ENCODE measurements around the gene EFCAB11. TPM values are rescaled to one million over a fixed set of nuclear protein-coding genes. Genes with fewer than 3 reads are reported as not detected.

The EFCAB11 gene
- 7.6 TPM for total RNA-seq
- polyA plus RNA-seq, result 5.6 TPM
- long read RNA-seq, donor 1, partial matches to known transcripts, result 0 of 1 reads
- long read RNA-seq, donor 1, other reads (novel, unspliced or antisense), result 0 of 1 reads
- long read RNA-seq, donor 2, result 0 reads
- long read RNA-seq, donor 3, transcript EFCAB11-201 (6 exons, 3,095 nt), result major isoform, 5 of 15 reads
- long read RNA-seq, donor 3, partial matches to known transcripts, result 10 of 15 reads
- long read RNA-seq, donor 3, other reads (novel, unspliced or antisense), result 0 of 15 reads
- long read RNA-seq, donor 4, partial matches to known transcripts, result 17 of 21 reads
- long read RNA-seq, donor 4, other reads (novel, unspliced or antisense), result 0 of 21 reads
- long read RNA-seq, donor 5, transcript EFCAB11-201 (6 exons, 3,095 nt), result major isoform, 8 of 8 reads
- long read RNA-seq, donor 5, partial matches to known transcripts, result 0 of 8 reads
- long read RNA-seq, donor 5, other reads (novel, unspliced or antisense), result 0 of 8 reads
- long read RNA-seq, donor 6, partial matches to known transcripts, result 0 of 3 reads
- long read RNA-seq, donor 6, other reads (novel, unspliced or antisense), result 0 of 3 reads
- long read RNA-seq, donor 7, partial matches to known transcripts, result 0 of 3 reads
- long read RNA-seq, donor 7, other reads (novel, unspliced or antisense), result 0 of 3 reads
- long read RNA-seq, donor 8, partial matches to known transcripts, result 0 of 2 reads
- long read RNA-seq, donor 8, other reads (novel, unspliced or antisense), result 0 of 2 reads
- long read RNA-seq, donor 9, partial matches to known transcripts, result 0 of 2 reads
- long read RNA-seq, donor 9, other reads (novel, unspliced or antisense), result 0 of 2 reads
- long read RNA-seq, donor 10, partial matches to known transcripts, result 0 of 1 reads
- long read RNA-seq, donor 10, other reads (novel, unspliced or antisense), result 0 of 1 reads

GRCh38 chr14:89954070-89955021 lies at the start of gene EFCAB11:
EFCAB11 (minus strand) TSS chr14:89954730; CDS start chr14:89954660, 70 bp downstream.
- WGBS, result 3% methylated on average over 44 of the region's 44 CpGs
- no peaks in the 10 kb centered on the region for H3K27me3 ChIP-seq (ENCODE audit: control insufficient read depth in 2 of 2, insufficient read depth in 1 of 2, low read length in 1 of 2)
- peaks cover 16 to 25% of the 10 kb centered on the region in 2 donors for H3K36me3 ChIP-seq (ENCODE audit: control insufficient read depth in 2 of 2, insufficient read depth in 2 of 2, low read length in 1 of 2)
- H3K4me3 ChIP-seq (ENCODE audit: low read length in 2 of 2), result peak within 1 kb of the TSS; percentile 64 to 85
- H3K9me3 ChIP-seq (ENCODE audit: control insufficient read depth in 2 of 2, insufficient read depth in 1 of 2, low read length in 1 of 2), result peaks cover 2 to 11% of the 10 kb centered on the region in 2 donors
- H3K4me1 ChIP-seq (ENCODE audit: control insufficient read depth in 2 of 2, insufficient read depth in 2 of 2, low read length in 2 of 2), result peaks cover 12 to 20% of the 10 kb centered on the region in 2 donors
- H3K27ac ChIP-seq (ENCODE audit: low read depth in 1 of 2, low read length in 1 of 2), result peak within 1 kb of the TSS; percentile 64 to 82
- peak; percentile 91 to 99 (median 96) for DNase-seq (ENCODE audit: low read depth in 6 of 9, low spot score in 9 of 9)

- Histone ChIP-seq H3K9me3 (ENCODE audit: control insufficient read depth in 2 of 2, insufficient read depth in 1 of 2, low read length in 1 of 2) (no peaks in the 10 kb centered on the region), H3K27ac (ENCODE audit: low read depth in 1 of 2, low read length in 1 of 2) (no peak overlapping the region), H3K27me3 (ENCODE audit: control insufficient read depth in 2 of 2, insufficient read depth in 1 of 2, low read length in 1 of 2) (no peaks in the 10 kb centered on the region), H3K4me3 (ENCODE audit: low read length in 2 of 2) (no peak overlapping the region), H3K36me3 (ENCODE audit: control insufficient read depth in 2 of 2, insufficient read depth in 2 of 2, low read length in 1 of 2) (peaks cover 15 to 29% of the 10 kb centered on the region in 2 donors), H3K4me1 (ENCODE audit: control insufficient read depth in 2 of 2, insufficient read depth in 2 of 2, low read length in 2 of 2) (no peaks in the 10 kb centered on the region)
- DNase-seq (ENCODE audit: low read depth in 6 of 9, low spot score in 9 of 9), result no peak
- WGBS, result 95% methylated on average over 6 of the region's 6 CpGs
These were observed 49.2 kb upstream of the EFCAB11 start for GRCh38 chr14:90003526-90004307.

GRCh38 chr14:90000935-90001334 lies 46.4 kb upstream of the EFCAB11 start:
- over 99% methylated on average over 2 of the region's 2 CpGs for WGBS
- H3K36me3 ChIP-seq (ENCODE audit: control insufficient read depth in 2 of 2, insufficient read depth in 2 of 2, low read length in 1 of 2), result peaks cover 33 to 46% of the 10 kb centered on the region in 2 donors

GRCh38 chr14:89996963-89997362 lies 42.4 kb upstream of the EFCAB11 start:
- no peaks in the 10 kb centered on the region for H3K4me1 ChIP-seq (ENCODE audit: control insufficient read depth in 2 of 2, insufficient read depth in 2 of 2, low read length in 2 of 2)
- H3K9me3 ChIP-seq (ENCODE audit: control insufficient read depth in 2 of 2, insufficient read depth in 1 of 2, low read length in 1 of 2), result no peaks in the 10 kb centered on the region
- H3K4me3 ChIP-seq (ENCODE audit: low read length in 2 of 2), result no peak overlapping the region
- peaks cover 48 to 60% of the 10 kb centered on the region in 2 donors for H3K36me3 ChIP-seq (ENCODE audit: control insufficient read depth in 2 of 2, insufficient read depth in 2 of 2, low read length in 1 of 2)
- H3K27me3 ChIP-seq (ENCODE audit: control insufficient read depth in 2 of 2, insufficient read depth in 1 of 2, low read length in 1 of 2), result no peaks in the 10 kb centered on the region
- no peak overlapping the region for H3K27ac ChIP-seq (ENCODE audit: low read depth in 1 of 2, low read length in 1 of 2)
- DNase-seq (ENCODE audit: low read depth in 6 of 9, low spot score in 9 of 9), result no peak
- WGBS, result 95% methylated on average over 1 of the region's 1 CpG

More at GRCh38 chr14:90000935-90001334, 46.4 kb upstream of the EFCAB11 start:
- H3K4me1 ChIP-seq (ENCODE audit: control insufficient read depth in 2 of 2, insufficient read depth in 2 of 2, low read length in 2 of 2), result no peaks in the 10 kb centered on the region
- DNase-seq (ENCODE audit: low read depth in 6 of 9, low spot score in 9 of 9), result no peak
- no peaks in the 10 kb centered on the region for H3K9me3 ChIP-seq (ENCODE audit: control insufficient read depth in 2 of 2, insufficient read depth in 1 of 2, low read length in 1 of 2)
- H3K27me3 ChIP-seq (ENCODE audit: control insufficient read depth in 2 of 2, insufficient read depth in 1 of 2, low read length in 1 of 2), result no peaks in the 10 kb centered on the region
- no peak overlapping the region for H3K4me3 ChIP-seq (ENCODE audit: low read length in 2 of 2)
- no peak overlapping the region for H3K27ac ChIP-seq (ENCODE audit: low read depth in 1 of 2, low read length in 1 of 2)

- peaks cover 51 to 79% of the 10 kb centered on the region in 2 donors for H3K36me3 ChIP-seq (ENCODE audit: control insufficient read depth in 2 of 2, insufficient read depth in 2 of 2, low read length in 1 of 2)
These were observed 37.7 kb upstream of the EFCAB11 start for GRCh38 chr14:89992273-89992672.

GRCh38 chr14:89990623-89991275 lies 36.2 kb upstream of the EFCAB11 start:
- Histone ChIP-seq H3K9me3 (ENCODE audit: control insufficient read depth in 2 of 2, insufficient read depth in 1 of 2, low read length in 1 of 2) (no peaks in the 10 kb centered on the region), H3K27me3 (ENCODE audit: control insufficient read depth in 2 of 2, insufficient read depth in 1 of 2, low read length in 1 of 2) (no peaks in the 10 kb centered on the region), H3K36me3 (ENCODE audit: control insufficient read depth in 2 of 2, insufficient read depth in 2 of 2, low read length in 1 of 2) (peaks cover 45 to 79% of the 10 kb centered on the region in 2 donors), H3K4me1 (ENCODE audit: control insufficient read depth in 2 of 2, insufficient read depth in 2 of 2, low read length in 2 of 2) (no peaks in the 10 kb centered on the region), H3K27ac (ENCODE audit: low read depth in 1 of 2, low read length in 1 of 2) (no peak overlapping the region), H3K4me3 (ENCODE audit: low read length in 2 of 2) (no peak overlapping the region)
- WGBS, result 94% methylated on average over 2 of the region's 2 CpGs
- no peak for DNase-seq (ENCODE audit: low read depth in 6 of 9, low spot score in 9 of 9)

More at GRCh38 chr14:89992273-89992672, 37.7 kb upstream of the EFCAB11 start:
- no peaks in the 10 kb centered on the region for H3K27me3 ChIP-seq (ENCODE audit: control insufficient read depth in 2 of 2, insufficient read depth in 1 of 2, low read length in 1 of 2)
- no peak overlapping the region for H3K4me3 ChIP-seq (ENCODE audit: low read length in 2 of 2)
- no peak overlapping the region for H3K27ac ChIP-seq (ENCODE audit: low read depth in 1 of 2, low read length in 1 of 2)
- H3K4me1 ChIP-seq (ENCODE audit: control insufficient read depth in 2 of 2, insufficient read depth in 2 of 2, low read length in 2 of 2), result no peaks in the 10 kb centered on the region
- no peaks in the 10 kb centered on the region for H3K9me3 ChIP-seq (ENCODE audit: control insufficient read depth in 2 of 2, insufficient read depth in 1 of 2, low read length in 1 of 2)
- DNase-seq (ENCODE audit: low read depth in 6 of 9, low spot score in 9 of 9), result no peak
- 95% methylated on average over 3 of the region's 3 CpGs for WGBS

- H3K27me3 ChIP-seq (ENCODE audit: control insufficient read depth in 2 of 2, insufficient read depth in 1 of 2, low read length in 1 of 2), result no peaks in the 10 kb centered on the region
- peaks cover 45 to 78% of the 10 kb centered on the region in 2 donors for H3K36me3 ChIP-seq (ENCODE audit: control insufficient read depth in 2 of 2, insufficient read depth in 2 of 2, low read length in 1 of 2)
- H3K9me3 ChIP-seq (ENCODE audit: control insufficient read depth in 2 of 2, insufficient read depth in 1 of 2, low read length in 1 of 2), result no peaks in the 10 kb centered on the region
- no peaks in the 10 kb centered on the region for H3K4me1 ChIP-seq (ENCODE audit: control insufficient read depth in 2 of 2, insufficient read depth in 2 of 2, low read length in 2 of 2)
- no peak overlapping the region for H3K4me3 ChIP-seq (ENCODE audit: low read length in 2 of 2)
- 98% methylated on average over 5 of the region's 5 CpGs for WGBS
- no peak overlapping the region for H3K27ac ChIP-seq (ENCODE audit: low read depth in 1 of 2, low read length in 1 of 2)
- DNase-seq (ENCODE audit: low read depth in 6 of 9, low spot score in 9 of 9), result no peak
These were observed 35.7 kb upstream of the EFCAB11 start for GRCh38 chr14:89990218-89990617.

Data from thymus (tissue), 14 donors.